GM18861 (cell line): ENCODE data around the gene BCL2L12.
"Not testable (repeated sequence)": the region's sequence is repeated elsewhere in the genome, so short reads cannot be mapped to it uniquely, and the experiment has no call there.

Experiments
- ATAC-seq: cut with Tn5 transposase; IDR thresholded peaks from one replicate; pipeline ENCODE4 v1.9.1; 2021; ENCODE audit not compliant: unreplicated experiment

BCL2L12 gene

DNA sequence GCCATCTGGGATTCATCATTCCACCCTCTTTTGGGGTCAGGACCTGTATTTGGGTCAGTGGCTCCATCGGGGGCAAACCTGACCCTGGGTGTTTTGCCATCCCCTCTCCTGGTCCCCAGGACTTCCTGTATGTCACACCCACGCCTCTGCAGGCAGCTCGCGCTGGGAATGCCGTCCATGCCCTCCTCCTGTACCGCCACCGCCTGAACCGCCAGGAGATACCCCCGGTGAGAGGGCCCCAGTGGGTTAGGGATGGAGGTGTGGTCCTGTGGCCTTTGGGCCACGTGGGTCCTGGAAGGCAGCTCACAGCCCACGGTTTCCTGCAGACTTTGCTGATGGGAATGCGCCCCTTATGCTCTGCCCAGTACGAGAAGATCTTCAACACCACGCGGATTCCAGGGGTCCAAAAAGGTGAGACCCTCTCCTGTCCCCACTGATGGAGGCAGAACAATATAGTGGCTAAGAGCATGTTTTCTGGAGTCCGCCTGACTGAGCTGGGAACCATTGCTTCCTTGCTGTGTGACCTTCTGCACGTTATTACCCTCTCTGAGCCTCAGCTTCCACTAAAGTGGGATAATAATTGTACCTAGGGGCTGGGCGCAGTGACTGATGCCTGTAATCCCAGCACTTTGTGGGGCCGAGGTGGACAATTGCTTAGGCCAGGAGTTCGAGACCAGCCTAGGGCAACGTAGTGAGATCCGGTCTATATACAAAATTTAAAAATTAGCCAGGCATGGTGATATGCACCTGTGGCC, 39.3 kb downstream of the BCL2L12 start:
- ATAC-seq: no peak

- ATAC-seq: no peak
These were observed 40.2 kb downstream of the BCL2L12 start for GRCh38 chr19:49705919-49706318.

- no peak for ATAC-seq
These were observed 44.7 kb downstream of the BCL2L12 start for GRCh38 chr19:49710372-49710951.

GRCh38 chr19:49712397-49712859, 46.7 kb downstream of the BCL2L12 start:
- no peak for ATAC-seq

- no peak for ATAC-seq
These were observed 47.6 kb downstream of the BCL2L12 start for GRCh38 chr19:49713236-49713845.

- no peak for ATAC-seq
These were observed 50.4 kb downstream of the BCL2L12 start for GRCh38 chr19:49716154-49716553.

DNA sequence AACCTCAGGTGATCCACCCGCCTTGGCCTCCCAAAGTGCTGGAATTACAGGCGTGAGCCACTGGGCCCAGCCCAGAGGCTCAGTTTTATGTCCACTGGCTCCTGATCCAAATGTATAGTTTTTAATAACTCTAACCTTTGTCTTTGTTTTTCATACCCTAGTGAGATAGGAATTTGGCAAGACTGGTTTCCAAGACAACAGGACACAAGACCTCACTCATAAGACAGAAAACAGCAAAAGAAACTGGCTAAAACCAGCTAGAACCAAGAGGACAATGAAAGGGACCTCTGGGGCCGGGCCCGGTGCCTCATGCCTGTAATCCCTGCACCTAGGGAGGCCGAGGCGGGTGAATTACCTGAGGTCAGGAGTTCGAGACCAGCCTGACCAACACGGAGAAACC, 52.8 kb downstream of the BCL2L12 start:
- ATAC-seq: no peak

- no peak for ATAC-seq
These were observed 53.3 kb downstream of the BCL2L12 start for GRCh38 chr19:49718991-49719390.

DNA sequence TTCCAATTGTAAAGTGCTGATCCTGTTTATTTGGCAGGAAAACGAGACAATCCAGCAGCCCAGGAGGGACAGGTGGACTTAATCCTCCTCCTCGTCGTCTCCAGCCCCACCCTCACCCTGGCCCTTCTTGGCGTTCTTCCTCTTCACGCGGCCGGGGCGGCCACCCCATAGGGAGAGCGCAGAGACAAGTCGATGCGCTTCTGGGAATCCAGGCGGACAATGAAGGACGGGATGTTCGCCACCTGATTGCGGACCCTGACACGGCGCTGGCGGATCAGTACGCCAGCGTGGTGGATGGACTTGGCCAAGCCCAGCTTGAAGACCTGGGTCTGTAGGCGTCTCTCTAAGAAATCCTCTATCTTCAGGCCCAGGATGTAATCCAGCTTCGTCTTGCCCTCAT, 53.7 kb downstream of the BCL2L12 start:
- not testable (repeated sequence) for ATAC-seq
